Activated CD4-positive, alpha-beta T cell treated with anti-CD3 and anti-CD28 coated beads, Interleukin-2, Interleukin-6, amounts not matched to agents 100 ng/mL and 50 ng/mL, durations not matched to agents 16 hours and 8 hours (primary cell): Measurements from ENCODE around the gene ANKRD35.
"Not testable (repeated sequence)": the region's sequence is repeated elsewhere in the genome, so short reads cannot be mapped to it uniquely, and the experiment has no call there.

Experiments used
- DNase-seq: peaks from one replicate; pipeline ENCODE4 v3.0.0-alpha.2; 2020

ANKRD35 gene

DNA sequence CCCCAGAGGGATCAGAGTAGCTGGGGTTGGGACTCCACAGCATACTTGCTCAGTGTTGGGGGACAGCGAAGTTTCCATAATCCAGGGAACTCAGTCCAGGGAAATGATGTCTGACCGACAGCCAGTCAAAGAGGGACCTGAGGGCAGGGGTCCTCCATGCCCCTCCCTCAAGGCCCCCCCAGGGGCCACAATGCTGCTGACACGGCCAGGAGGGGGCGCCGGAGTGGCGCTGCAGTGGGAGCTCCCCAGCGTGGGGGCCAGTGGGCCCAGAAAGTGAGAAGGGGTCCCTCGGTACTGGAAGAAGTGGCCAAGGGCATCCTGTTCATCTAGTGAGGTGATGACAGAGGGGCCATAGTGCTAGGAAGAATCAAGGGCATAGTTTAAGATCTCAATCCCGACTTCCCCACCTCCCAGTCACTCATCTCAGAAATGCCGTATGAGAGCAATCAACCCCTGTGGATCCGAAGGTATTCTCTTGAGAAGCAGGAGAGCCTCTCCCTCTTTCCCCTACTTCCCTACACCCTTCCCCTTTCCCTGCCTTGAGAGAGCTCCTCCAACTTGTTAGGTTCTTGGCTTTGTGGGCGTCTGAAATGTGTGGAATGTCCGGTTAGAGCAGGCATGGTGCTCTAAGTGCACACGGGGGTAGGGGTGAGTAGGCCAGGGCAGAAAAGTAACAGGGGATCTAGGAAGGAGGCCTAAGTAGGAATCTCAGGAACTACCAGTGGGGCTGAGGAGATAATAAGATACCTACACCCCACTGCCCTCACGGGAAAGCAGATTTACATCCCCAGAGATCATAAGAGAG, 36.1 kb downstream of the ANKRD35 start:
- no peak for DNase-seq

DNA sequence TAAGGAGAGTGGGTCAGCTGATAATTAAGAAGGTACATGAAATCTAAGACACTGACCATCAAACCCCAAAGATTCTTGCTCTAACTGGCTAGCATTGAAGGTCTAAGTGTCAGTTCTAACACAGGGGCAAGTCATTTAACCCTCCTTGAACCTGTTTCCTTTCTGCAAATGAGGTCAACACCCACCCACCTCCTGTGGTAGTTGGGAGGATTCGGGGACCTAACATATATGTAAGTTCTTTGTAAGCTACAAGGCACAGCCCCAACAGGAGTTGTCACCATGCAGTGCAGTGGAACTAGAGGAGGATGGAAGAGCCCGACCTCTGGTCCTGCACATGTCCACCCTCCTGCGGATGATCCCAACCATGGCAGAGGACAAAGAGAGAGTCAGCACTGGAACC, 37.8 kb downstream of the ANKRD35 start:
- DNase-seq = no peak

DNA sequence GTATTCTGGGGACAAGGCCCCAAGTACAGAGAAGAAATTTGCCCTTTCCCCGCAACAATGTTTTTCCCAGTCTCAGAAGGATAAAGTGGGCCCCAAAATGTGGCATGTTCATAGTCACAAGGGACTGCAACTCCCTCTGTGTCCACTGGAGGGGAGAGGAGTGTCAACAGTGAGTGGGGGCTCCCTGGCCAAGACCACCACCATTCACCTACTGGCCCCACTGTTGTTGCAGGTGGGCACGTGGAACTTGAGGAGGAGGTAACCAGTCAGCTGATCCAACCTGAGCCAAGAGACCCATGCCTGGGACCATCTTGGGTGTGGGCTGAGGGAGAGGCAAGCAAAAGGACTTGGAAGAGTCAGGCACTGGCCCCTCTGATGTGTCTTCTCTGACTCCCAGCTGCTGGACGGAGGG, 39.5 kb downstream of the ANKRD35 start:
- peak; percentile 46 for DNase-seq

DNA sequence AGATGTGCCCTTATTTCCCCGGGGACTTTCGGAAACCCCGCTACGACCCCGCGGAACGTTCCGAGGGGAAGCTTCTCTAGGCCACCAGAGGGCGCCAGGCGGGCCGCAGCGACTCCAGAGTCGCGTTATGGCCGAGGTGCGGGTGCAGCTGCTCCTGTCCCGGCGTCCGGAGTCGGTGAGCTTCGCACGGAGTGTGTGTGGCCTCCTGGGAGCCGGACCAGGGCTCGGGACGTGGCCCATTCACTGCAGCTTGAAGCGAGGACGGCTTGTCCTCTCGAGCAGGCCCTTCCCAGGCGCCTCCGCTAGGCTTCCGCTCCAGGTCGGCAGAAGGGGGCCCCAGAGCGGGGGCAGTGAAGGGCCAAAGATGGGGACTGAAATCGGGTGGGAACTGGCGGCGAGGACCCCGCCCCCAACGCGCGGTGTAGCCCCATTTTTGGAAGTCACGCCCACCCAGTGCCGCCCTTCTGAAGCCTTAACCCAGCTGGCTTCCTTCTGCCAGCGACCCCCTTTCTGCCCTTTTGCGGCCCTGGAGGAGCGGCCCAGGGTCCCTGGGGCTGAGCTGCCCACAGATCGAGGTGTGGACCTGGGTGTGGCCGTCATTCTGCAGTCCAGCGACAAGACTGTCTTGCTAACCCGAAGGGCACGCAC, 40.0 kb downstream of the ANKRD35 start, which contains the start of gene NUDT17:
Gene NUDT17 (plus strand): TSS at position 117 of the 648 bp plus-strand sequence. CDS start 11 bp downstream, at position 128.
- DNase-seq = peak; percentile 83

DNA sequence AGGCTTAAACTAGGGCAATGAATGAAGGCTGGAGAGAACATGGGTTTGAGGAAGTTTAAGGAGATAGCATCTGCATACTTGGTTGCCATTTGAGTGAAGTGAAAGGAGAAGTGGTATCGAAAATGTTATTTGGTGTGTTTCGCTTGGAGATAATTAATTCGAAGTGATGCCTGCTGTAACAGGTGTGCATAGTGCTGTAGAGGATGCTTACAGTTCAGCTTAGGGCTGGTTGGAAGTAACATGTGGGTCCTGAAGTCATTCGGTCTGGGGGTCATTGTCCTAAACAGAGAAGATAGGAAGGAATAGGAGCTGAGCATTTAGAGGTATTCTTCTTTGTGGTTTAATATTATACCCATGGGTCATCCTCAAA, 40.5 kb downstream of the ANKRD35 start:
- no peak for DNase-seq

GRCh38 chr1:145843031-145843430, 42.6 kb downstream of the ANKRD35 start:
- no peak for DNase-seq

DNA sequence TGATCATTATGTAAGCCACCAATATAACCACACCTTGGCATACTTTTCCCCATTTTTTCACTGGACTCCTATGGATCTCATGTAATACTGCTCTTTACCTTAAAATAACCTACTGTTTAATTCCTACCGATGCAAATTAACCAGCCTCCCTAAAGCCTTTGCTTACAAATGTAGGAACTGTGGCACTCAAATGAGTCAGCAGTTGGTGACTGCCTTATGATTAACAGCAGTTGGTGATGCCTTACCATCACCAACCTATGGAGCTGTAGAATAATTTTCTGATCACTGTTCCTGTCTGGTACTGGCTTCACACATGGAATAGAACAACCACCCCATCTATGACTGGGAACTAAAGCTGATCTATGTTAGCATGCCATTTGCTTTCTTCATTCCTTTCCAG, 48.0 kb downstream of the ANKRD35 start:
- DNase-seq = no peak

GRCh38 chr1:145830810-145831209, 54.9 kb downstream of the ANKRD35 start:
- not testable (repeated sequence) for DNase-seq

DNA sequence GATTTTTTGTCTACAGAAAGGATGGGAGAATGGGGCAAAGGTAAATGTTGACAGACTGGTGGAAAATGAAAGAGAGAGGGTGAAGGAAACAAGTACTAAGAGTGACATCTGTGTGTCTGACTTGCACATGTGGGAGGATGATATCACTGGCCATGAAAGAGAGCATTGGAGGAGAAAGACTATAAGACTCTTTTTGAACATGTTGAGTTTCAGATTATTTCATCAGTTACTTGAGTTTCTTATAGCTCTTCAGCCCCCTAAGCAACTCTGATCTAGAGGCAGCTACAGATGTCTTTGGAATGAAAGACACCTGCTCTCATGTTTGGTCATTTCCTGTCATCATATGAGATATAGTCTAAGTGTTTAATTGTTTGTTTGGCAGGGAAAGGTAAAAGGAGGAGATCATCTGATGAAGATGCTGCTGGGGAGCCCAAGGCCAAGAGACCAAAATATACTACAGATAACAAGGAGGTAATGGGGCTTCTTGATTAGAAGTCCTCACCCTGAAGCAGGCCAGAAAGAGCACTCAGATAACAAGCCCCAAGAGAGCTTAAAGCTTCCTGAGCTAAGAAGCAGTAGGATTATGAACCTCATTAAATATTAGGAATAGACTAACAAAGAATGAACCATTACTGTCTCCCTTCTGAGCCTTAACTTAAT, 57.2 kb downstream of the ANKRD35 start:
- DNase-seq = peak; percentile 23

- DNase-seq = no peak
These were observed 57.7 kb downstream of the ANKRD35 start for GRCh38 chr1:145827966-145828365.

- DNase-seq = no peak
These were observed 59.6 kb downstream of the ANKRD35 start for GRCh38 chr1:145826030-145826429.

GRCh38 chr1:145824499-145824842, 61.2 kb downstream of the ANKRD35 start:
- DNase-seq = no peak

- peak; percentile 93 for DNase-seq
These were observed 61.8 kb downstream of the ANKRD35 start, which contains the start of the genes POLR3C and RNF115 for GRCh38 chr1:145823565-145824498. TSS of gene POLR3C (plus strand) at chr1:145824200. CDS start at chr1:145825777, 1,577 bp downstream. TSS of gene RNF115 (minus strand) at chr1:145824095. CDS start at chr1:145823873, 222 bp downstream.

GRCh38 chr1:145822779-145823331, 62.8 kb downstream of the ANKRD35 start:
- not testable (repeated sequence) for DNase-seq

- DNase-seq = peak; percentile 19
These were observed 67.6 kb downstream of the ANKRD35 start for GRCh38 chr1:145818095-145818494.
